GM18861 (cell line): Measurements from ENCODE around the gene COL4A3.
"Not testable (repeated sequence)": the region's sequence is repeated elsewhere in the genome, so short reads cannot be mapped to it uniquely, and the experiment has no call there.

Experiments used
- ATAC-seq: cut with Tn5 transposase; IDR thresholded peaks from one replicate; pipeline ENCODE4 v1.9.1; 2021; ENCODE audit not compliant: unreplicated experiment

Gene COL4A3

DNA sequence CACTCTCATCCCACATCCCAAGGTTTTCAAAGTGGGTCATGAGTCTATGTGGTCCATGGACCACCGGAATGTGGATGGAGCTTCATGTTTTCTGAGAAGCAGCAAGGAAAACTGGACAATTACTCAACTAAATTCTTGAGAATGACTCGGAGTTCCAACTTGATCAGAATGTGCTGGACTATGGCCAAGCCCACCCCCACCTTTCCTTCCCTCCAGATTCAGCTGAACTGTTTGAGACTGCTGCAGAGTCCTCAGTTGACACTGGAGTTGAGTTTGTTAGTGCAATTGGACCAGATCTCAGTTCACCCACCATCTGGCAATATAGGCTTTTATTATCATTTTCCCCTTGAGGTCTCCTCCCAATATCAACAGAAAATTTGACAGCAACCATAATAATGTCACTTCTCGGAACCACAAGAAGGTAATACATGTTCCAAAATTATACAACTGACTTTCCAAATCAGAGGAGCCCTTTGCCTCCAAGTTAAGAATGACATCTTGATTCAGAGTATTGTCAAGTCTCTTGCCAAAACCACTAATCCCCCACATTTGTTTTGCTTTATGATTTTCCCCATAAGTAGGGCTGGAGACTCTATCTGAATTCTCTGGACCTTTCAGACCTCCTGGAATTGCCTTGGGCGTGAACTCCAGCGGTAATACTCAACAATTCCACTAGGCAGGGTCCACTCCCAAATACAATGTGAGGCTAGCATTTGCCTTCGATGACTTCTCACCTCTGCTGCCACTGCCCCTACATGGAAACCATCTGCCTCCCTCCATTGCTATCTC is 9.2 kb upstream of the COL4A3 start:
- no peak for ATAC-seq

DNA sequence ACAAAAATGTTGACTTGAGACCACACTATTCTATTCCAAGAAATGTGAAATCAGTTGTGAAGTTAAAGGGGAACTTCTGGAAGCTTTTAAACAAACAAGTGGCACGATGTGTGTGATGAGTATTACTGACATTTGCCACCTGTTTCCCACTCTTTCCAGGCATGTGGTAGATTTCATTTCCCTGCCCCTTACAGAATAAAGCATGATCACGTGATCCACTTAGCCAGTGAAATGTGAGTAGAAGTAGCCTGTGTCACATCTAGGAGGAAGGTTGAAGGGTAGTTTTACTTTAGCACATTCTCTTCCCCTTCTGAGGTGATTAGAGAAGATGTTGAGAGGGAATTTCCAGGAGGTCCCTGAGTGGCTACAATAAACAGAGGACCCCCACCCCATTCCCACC is 4.3 kb upstream of the COL4A3 start:
- ATAC-seq, result no peak

GRCh38 chr2:227161947-227162346 is 2.5 kb upstream of the COL4A3 start:
- no peak for ATAC-seq

GRCh38 chr2:227163485-227163997 is 883 bp upstream of the COL4A3 start:
- peak; percentile 65 for ATAC-seq

- ATAC-seq, result peak; percentile 43
These were observed 403 bp downstream of the COL4A3 start for GRCh38 chr2:227164763-227165291.

GRCh38 chr2:227171779-227172178 is 7.4 kb downstream of the COL4A3 start:
- not testable (repeated sequence) for ATAC-seq

DNA sequence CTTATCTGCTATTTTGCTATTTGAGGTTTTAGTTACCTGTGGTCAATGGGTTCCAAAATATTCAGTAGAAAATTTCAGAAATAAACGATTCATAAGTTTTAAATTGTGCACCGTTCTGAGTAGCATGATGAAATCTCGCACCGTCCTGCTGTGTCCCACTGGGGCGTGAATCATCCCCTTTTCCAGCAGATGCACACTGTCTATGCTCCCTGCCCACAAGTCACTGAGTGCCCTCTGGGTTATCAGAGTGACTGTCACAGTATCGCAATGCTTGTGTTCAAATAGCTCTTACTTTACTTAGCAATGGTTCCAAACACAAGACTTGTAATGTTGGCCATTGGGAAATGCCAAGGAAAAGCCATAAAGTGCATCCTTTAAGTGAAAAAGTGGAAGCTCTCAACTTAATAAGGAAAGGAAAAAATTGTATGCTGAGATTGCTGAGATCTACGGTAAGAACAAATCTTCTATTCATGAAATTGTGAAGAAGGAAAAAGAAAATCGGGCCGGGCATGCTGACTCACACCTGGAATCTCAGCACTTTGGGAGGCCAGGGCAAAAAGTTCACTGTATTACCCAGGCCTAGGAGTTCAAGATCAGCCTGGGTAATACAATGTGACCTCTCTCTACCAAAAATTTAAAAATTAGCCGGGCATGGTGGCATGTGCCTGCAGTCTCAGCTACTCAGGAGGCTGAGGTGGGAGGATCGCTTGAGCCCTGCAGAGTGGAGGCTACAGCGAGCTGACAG is 13.3 kb downstream of the COL4A3 start:
- ATAC-seq, result no peak

- ATAC-seq, result no peak
These were observed 15.7 kb downstream of the COL4A3 start for GRCh38 chr2:227179988-227180685.

GRCh38 chr2:227180770-227181169 is 16.3 kb downstream of the COL4A3 start:
- ATAC-seq, result no peak

DNA sequence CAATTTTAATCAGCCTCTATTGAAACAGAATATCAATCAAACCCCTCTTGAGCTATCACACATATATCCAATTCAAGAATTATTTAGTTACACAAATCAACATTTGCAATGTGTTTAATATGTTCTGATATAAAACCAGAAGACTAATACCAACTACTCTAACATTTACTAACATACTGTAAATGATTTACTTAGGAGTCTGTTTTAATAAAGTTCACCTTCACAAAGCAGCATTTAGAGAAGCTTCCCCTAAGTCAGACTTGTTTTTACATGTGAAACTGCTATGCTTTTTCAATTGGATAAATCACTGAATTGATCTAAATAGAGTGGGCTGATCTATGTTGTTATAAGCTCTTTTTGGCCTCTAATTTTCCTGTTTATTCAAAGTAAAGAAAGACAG is 18.3 kb downstream of the COL4A3 start:
- ATAC-seq, result no peak

- no peak for ATAC-seq
These were observed 19.4 kb downstream of the COL4A3 start for GRCh38 chr2:227183657-227184367.

DNA sequence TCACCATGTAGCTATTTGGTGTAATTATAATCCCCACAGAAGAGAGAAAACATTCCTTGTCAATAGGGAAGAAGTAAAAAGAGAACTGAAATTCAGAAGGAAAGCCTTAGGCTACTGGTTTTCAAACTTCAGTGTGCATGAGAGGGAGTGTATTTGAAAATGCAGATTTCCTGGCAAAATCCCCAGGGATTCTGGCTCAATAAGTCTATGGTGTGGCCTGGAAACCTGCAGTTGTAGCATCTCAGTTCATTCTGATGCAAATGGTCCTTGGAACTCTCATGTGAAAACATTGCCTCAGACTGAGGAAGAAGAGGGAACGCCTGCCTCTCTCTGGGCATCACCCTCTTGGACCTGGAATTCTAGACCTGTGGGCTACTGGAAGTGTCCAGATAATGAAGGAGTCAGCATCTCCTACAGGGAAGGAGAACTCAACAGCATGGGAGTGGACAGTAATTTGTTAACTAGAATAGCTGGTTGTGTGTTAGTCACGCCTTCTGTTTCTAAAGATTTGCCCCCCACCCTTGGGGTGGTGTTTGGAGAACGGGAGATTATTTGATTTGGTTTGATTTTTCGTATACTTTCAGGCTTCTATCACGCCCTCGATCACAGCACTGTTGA is 21.3 kb downstream of the COL4A3 start:
- ATAC-seq, result no peak

DNA sequence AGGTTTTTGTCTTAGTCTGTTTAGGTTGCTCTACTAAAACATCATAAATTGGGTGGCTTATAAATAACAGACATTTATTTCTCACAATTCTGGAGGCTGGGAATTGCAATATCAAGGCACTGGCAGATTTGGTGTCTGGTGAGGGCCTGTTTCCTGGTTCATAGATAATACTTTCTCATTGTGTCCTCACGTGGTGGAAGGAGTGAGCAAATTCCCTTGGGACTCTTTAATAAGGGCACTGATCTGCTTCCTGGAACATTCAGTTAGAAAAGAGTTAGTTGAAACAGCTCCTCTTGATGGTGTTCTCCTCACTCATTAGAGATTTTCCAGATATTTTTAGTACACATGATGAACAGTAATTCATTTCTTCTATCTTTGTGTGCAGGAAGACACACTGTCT is 22.3 kb downstream of the COL4A3 start:
- ATAC-seq, result no peak

DNA sequence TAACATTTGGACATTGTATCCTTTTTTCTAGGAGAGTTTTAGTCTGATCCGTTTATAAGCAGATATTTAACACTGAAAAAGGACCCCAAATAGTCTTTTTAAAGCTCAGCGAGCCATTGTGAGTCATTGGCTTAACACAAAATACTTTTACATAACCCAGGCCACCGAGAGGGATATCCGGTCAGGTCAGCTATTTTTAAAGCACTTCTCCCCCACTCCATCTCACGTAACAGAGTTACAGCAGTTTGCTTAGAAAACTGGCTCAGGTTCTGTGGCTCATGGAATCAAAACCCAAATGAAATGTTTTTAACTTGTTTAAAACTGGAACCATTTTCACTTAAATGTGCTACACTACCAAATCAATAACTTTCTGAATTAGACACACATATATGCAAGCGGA is 23.9 kb downstream of the COL4A3 start:
- ATAC-seq, result peak; percentile 57

DNA sequence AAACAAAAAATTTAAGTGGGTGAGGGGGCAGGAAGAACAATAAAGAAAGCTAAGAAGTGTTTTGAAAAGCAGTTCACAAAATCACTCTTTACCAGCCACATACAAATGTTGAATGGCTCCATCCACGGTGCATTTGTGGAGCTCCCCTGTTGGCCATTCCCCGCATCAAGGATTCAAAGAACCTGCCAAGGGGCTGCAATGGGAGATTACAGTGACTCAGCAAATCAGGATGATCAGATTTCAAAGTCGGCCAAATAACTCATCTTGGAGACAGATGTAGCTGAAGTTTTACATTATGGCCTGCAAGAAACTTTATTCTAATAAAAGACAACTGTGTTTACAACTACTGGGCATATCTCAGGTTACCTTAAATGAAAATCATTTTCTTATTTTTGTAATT is 26.9 kb downstream of the COL4A3 start:
- no peak for ATAC-seq

GRCh38 chr2:227192491-227192890 is 28.1 kb downstream of the COL4A3 start:
- no peak for ATAC-seq

- ATAC-seq, result no peak
These were observed 29.8 kb downstream of the COL4A3 start for GRCh38 chr2:227194219-227194618.

DNA sequence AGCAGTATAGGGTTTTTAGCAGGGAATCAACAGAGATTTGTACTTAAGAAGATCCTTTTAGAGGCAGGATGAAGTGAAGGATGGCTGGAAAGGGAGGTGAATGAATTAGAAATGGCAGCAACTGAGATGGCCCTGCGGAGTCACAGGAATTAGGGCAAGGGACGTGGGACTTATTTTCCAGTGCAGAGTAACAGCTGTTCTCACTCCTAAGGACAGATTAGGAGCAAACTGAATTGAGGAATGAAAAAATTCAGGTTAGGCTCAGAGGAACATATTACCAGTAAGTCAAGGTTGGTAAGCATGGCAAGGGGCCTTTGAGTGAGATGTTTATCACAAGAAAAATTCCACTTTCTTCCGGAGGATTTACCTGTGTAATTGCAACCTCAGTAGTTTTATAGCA is 34.4 kb downstream of the COL4A3 start:
- ATAC-seq, result no peak

DNA sequence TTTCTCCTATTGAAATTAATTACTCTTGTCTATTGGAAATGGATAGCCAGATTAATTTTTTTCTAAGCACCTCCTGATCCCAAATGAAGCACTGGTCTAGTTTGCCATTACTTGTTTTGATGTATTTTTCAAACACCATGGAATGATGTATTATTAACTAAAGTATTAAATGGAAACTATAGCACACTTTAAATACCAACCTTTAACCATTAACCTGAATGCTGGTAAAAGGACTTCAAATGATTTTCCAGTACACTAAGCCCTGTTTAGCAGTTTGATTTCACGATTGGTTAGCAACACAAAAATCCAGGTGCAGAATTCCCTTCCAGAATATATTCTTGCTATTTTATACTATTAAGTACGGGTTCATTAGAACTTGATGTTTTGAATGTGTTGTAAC is 37.3 kb downstream of the COL4A3 start:
- no peak for ATAC-seq

- ATAC-seq, result no peak
These were observed 40.0 kb downstream of the COL4A3 start for GRCh38 chr2:227204452-227204851.
